Measurements from ENCODE around the gene MINAR1.

MINAR1 gene

GRCh38 chr15:79472446-79472845, 40.3 kb downstream of the MINAR1 start:
- DNase-seq = no peak

- no peak for DNase-seq
These were observed 42.1 kb downstream of the MINAR1 start for GRCh38 chr15:79474252-79474651.

- no peak for DNase-seq
These were observed 43.2 kb downstream of the MINAR1 start for GRCh38 chr15:79475306-79475705.

- DNase-seq = no peak
These were observed 46.0 kb downstream of the MINAR1 start for GRCh38 chr15:79478108-79478507.

GRCh38 chr15:79479616-79480015, 47.5 kb downstream of the MINAR1 start:
- no peak for DNase-seq

- no peak for DNase-seq
These were observed 49.7 kb downstream of the MINAR1 start for GRCh38 chr15:79481793-79482192.
